ENCODE measurements around the gene TRNP1. TPM values are rescaled to one million over a fixed set of nuclear protein-coding genes. Genes with fewer than 3 reads are reported as not detected.
A peak's percentile ranks its signal among the peaks of the same experiment; 100 is the strongest.

Gene TRNP1
- total and polyA plus RNA-seq, 4 donors: 2.0 to 23.1 (median 15.0) TPM

DNA sequence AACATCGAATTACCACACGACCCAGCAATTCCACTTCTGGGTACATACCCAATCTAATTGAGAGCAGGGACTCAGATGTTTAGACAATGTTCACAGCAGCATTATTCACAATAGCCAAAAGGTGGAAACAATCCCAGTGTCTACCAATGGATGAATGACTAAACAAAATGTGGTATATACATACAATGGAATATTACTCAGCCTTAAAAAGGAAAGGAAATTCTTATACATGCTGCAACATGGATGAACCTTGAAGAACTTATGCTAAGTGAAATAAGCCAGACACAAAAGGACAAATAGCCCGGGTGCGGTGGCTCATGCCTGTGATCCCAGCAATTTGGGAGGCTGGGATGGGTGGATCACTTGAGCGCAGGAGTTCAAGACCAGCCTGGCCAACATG is 40.1 kb upstream of the TRNP1 start:
- Histone ChIP-seq H3K4me3 (no peak overlapping the region), H3K9ac (ENCODE audit: insufficient read depth in 1 of 2, low read length in 2 of 2) (no peak overlapping the region), H3K36me3 (ENCODE audit: control insufficient read depth in 4 of 4, insufficient read depth in 4 of 4, low read length in 4 of 4) (peaks cover 0 to 12% (median 0%) of the 10 kb centered on the region in 4 donors), H3K27ac (ENCODE audit: low read depth in 1 of 2, low read length in 1 of 2) (no peak overlapping the region), H3K9me3 (ENCODE audit: control insufficient read depth in 4 of 4, insufficient read depth in 3 of 4, low read length in 3 of 4) (peaks cover 0 to 3% (median 0%) of the 10 kb centered on the region in 4 donors), H3K27me3 (ENCODE audit: control insufficient read depth in 3 of 3, insufficient read depth in 3 of 3, low read length in 2 of 3) (peaks cover 0 to 2% (median 0%) of the 10 kb centered on the region in 3 donors), H3K4me1 (ENCODE audit: control insufficient read depth in 5 of 5, insufficient read depth in 5 of 5, low read length in 5 of 5) (no peaks in the 10 kb centered on the region)
- ATAC-seq (ENCODE audit: insufficient read depth, low FRiP score): no peak
- WGBS, 2 donors: 97 to 99% methylated on average over 5 of the region's 5 CpGs
- TF ChIP-seq, protein P1, sequence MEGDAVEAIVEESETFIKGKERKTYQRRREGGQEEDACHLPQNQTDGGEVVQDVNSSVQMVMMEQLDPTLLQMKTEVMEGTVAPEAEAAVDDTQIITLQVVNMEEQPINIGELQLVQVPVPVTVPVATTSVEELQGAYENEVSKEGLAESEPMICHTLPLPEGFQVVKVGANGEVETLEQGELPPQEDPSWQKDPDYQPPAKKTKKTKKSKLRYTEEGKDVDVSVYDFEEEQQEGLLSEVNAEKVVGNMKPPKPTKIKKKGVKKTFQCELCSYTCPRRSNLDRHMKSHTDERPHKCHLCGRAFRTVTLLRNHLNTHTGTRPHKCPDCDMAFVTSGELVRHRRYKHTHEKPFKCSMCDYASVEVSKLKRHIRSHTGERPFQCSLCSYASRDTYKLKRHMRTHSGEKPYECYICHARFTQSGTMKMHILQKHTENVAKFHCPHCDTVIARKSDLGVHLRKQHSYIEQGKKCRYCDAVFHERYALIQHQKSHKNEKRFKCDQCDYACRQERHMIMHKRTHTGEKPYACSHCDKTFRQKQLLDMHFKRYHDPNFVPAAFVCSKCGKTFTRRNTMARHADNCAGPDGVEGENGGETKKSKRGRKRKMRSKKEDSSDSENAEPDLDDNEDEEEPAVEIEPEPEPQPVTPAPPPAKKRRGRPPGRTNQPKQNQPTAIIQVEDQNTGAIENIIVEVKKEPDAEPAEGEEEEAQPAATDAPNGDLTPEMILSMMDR (IDR thresholded peaks at IDR 0.05; ENCODE audit: control extremely low read depth, extremely low read depth): no peak
- no peak for DNase-seq

DNA sequence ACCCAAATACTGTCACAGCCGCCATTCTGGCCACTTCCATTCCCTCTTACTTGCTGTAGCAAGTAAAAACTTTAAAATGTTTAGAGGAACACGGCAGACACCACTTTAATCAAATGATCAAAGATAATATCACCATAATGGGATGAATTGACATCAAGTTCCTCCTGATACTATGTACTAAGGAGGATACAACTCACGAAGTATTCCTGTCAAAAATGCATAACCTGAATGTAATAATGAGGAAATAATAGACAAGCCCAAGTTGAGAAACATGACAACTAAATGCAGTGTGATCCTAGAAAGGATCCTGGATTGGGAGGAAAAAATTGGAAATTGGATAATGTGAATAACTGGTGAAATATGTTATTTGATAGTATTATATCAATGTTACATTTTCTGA is 37.2 kb upstream of the TRNP1 start:
- ATAC-seq (ENCODE audit: insufficient read depth, low FRiP score) (no peak), DNase-seq (no peak)
- TF ChIP-seq, protein P1 (IDR thresholded peaks at IDR 0.05; ENCODE audit: control extremely low read depth, extremely low read depth): no peak
- Histone ChIP-seq H3K27ac (ENCODE audit: low read depth in 1 of 2, low read length in 1 of 2) (no peak overlapping the region), H3K36me3 (ENCODE audit: control insufficient read depth in 4 of 4, insufficient read depth in 4 of 4, low read length in 4 of 4) (peaks cover 0 to 8% (median 0%) of the 10 kb centered on the region in 4 donors), H3K4me3 (no peak overlapping the region), H3K9ac (ENCODE audit: insufficient read depth in 1 of 2, low read length in 2 of 2) (no peak overlapping the region), H3K27me3 (ENCODE audit: control insufficient read depth in 3 of 3, insufficient read depth in 3 of 3, low read length in 2 of 3) (peaks cover 0 to 23% (median 22%) of the 10 kb centered on the region in 3 donors), H3K9me3 (ENCODE audit: control insufficient read depth in 4 of 4, insufficient read depth in 3 of 4, low read length in 3 of 4) (peaks cover 0 to 3% (median under 1%) of the 10 kb centered on the region in 4 donors), H3K4me1 (ENCODE audit: control insufficient read depth in 5 of 5, insufficient read depth in 5 of 5, low read length in 5 of 5) (peaks cover 0 to 4% (median 0%) of the 10 kb centered on the region in 5 donors)
- WGBS, 2 donors: 82 to 88% methylated on average over 3 of the region's 3 CpGs

GRCh38 chr1:26957306-26957705 is 36.2 kb upstream of the TRNP1 start:
- H3K4me3 ChIP-seq: no peak overlapping the region
- peaks cover 0 to 3% (median under 1%) of the 10 kb centered on the region in 4 donors for H3K9me3 ChIP-seq (ENCODE audit: control insufficient read depth in 4 of 4, insufficient read depth in 3 of 4, low read length in 3 of 4)
- H3K36me3 ChIP-seq (ENCODE audit: control insufficient read depth in 4 of 4, insufficient read depth in 4 of 4, low read length in 4 of 4): peaks cover 0 to 2% (median 0%) of the 10 kb centered on the region in 4 donors
- TF ChIP-seq, protein P1 (IDR thresholded peaks at IDR 0.05; ENCODE audit: control extremely low read depth, extremely low read depth): no peak
- 95 to 97% methylated on average over 3 of the region's 3 CpGs for WGBS, 2 donors
- no peak overlapping the region for H3K9ac ChIP-seq (ENCODE audit: insufficient read depth in 1 of 2, low read length in 2 of 2)
- DNase-seq (no peak), ATAC-seq (ENCODE audit: insufficient read depth, low FRiP score) (no peak)
- H3K27ac ChIP-seq (ENCODE audit: low read depth in 1 of 2, low read length in 1 of 2): no peak overlapping the region
- H3K27me3 ChIP-seq (ENCODE audit: control insufficient read depth in 3 of 3, insufficient read depth in 3 of 3, low read length in 2 of 3): peaks cover 0 to 32% (median 28%) of the 10 kb centered on the region in 3 donors
- peaks cover 0 to 4% (median 0%) of the 10 kb centered on the region in 5 donors for H3K4me1 ChIP-seq (ENCODE audit: control insufficient read depth in 5 of 5, insufficient read depth in 5 of 5, low read length in 5 of 5)

GRCh38 chr1:26959270-26959669 is 34.2 kb upstream of the TRNP1 start:
- peaks cover 0 to 4% (median 0%) of the 10 kb centered on the region in 5 donors for H3K4me1 ChIP-seq (ENCODE audit: control insufficient read depth in 5 of 5, insufficient read depth in 5 of 5, low read length in 5 of 5)
- ATAC-seq (ENCODE audit: insufficient read depth, low FRiP score): no peak
- WGBS, 2 donors: 23 to 26% methylated on average over 11 to 13 of the region's 13 CpGs
- H3K27me3 ChIP-seq (ENCODE audit: control insufficient read depth in 3 of 3, insufficient read depth in 3 of 3, low read length in 2 of 3): peaks cover 0 to 32% (median 29%) of the 10 kb centered on the region in 3 donors
- peaks cover 0 to 3% (median under 1%) of the 10 kb centered on the region in 4 donors for H3K9me3 ChIP-seq (ENCODE audit: control insufficient read depth in 4 of 4, insufficient read depth in 3 of 4, low read length in 3 of 4)
- TF ChIP-seq, protein P1 (IDR thresholded peaks at IDR 0.05; ENCODE audit: control extremely low read depth, extremely low read depth): no peak
- peak overlapping the region in 1 of 2 donors; percentile 49 for H3K9ac ChIP-seq (ENCODE audit: insufficient read depth in 1 of 2, low read length in 2 of 2)
- H3K27ac ChIP-seq (ENCODE audit: low read depth in 1 of 2, low read length in 1 of 2): no peak overlapping the region
- DNase-seq: no peak
- peak overlapping the region; percentile 65 for H3K4me3 ChIP-seq
- H3K36me3 ChIP-seq (ENCODE audit: control insufficient read depth in 4 of 4, insufficient read depth in 4 of 4, low read length in 4 of 4): no peaks in the 10 kb centered on the region

All from lung (tissue), 12 donors.